ENCODE results near the gene C19orf12.
"Not testable (repeated sequence)": the region's sequence is repeated elsewhere in the genome, so short reads cannot be mapped to it uniquely, and the experiment has no call there.

The C19orf12 gene

DNA sequence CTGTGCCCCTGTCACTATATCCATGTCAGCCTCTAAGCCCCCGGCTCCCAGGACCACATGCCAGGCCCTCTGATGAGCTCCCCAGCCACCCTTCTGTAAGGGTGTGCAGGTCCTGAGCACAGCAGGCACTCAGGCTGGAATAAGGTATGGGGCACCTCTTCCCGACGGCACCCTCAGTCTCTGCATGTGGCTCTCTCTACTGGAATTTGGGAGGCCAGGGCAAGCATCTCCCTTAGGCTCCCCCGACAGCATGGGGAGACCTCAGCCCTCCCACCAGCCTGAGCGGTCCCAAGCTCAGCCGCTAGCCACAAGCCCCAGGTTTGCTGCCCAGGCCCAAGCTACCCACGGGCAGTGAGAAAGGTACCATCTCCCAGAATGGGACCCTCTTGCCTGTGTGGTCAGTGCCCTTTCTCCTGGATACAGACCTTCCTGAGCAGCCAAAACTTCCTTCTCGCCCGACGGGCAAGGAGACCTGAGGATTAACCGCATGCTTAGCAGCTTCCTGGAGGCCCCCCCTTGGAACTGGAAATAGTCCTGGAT, 22.5 kb upstream of the C19orf12 start:
- no peak overlapping the region for H3K4me3 ChIP-seq (ENCODE audit: low read depth, low read length)
- no peak for DNase-seq (ENCODE audit: low read depth)

DNA sequence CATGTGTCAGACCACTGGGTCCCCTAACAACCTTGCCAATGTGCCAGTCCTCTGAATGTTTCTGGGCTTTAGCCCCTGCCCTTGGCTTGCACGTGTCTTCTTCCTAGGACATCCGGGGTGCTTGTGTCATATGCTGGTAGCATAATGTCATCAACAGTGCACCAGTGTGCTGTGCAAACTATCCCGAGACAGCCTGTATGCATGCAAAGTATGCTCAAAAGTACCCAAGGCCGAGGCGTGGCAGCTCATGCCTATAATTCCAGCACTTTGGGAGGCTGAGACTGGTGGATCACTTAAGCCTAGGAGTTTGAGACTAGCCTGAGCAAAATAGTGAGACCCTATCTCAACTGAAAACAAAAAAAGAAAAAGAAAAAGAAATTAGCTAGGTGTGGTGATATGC, 20.8 kb upstream of the C19orf12 start:
- H3K4me3 ChIP-seq (ENCODE audit: low read depth, low read length) = no peak overlapping the region
- DNase-seq (ENCODE audit: low read depth) = no peak

DNA sequence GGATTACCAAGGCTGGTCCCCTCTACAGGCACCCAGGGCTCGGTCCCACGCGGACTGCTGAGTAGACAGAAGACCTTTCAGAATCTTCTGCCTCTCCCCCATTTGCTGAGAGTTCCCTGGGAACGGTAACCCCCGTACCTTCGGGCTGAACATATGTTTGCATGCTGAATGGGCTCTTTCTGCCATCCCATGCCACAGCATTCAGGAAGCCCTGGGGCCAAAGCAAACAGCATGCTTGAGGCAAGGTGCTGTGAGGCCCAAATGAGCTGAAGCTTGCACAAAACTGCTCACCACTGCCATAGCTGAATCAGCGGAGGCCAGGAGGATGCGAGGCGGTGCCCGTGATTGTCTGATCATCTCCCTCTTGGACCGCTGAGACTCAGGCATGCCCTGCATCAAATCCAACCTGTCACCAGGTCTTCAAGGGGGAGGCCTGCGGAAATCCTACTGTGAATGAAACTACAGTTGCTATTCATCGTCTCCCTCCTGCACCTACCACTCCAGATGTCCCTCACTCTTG, 16.3 kb upstream of the C19orf12 start:
- DNase-seq (ENCODE audit: low read depth) = no peak
- no peak overlapping the region for H3K4me3 ChIP-seq (ENCODE audit: low read depth, low read length)

DNA sequence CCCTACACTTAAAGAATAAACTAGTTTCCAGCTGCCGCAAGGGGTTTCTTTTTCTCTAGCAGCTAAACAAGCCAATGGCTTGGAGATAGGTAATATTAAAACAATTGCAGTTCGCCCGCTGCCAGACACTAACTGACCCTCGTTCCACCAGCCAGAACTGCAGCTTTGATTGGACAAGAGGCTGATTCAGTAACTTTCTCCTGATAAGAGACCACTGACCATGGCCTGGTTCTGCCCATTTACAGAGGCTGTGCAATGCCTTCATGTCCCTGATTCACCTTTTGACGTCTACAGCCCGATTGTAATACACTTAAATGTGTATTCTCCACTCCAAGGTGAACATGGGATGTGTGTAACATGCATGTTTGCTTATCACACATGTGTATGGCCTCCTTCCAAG, 12.8 kb upstream of the C19orf12 start:
- no peak overlapping the region for H3K4me3 ChIP-seq (ENCODE audit: low read depth, low read length)
- DNase-seq (ENCODE audit: low read depth) = no peak

DNA sequence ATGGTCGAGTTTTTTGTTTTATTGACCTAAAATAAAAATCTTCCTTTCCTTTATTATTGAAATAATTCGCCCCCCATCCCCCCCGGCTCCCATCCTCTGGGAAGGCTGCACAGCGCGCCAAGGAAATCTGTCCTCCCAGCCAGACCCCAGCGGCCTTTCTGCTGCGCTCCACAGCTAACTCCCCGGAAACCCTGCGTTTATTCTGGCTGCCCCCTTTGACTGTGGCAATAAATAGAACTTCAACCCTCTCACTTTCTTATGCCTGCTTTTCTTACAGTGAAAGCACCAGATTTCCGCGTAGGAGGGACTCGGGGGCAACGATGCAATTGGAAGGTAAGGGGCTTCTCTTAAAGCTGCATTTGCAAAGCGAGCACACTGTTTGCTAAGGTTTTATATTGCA, 9.7 kb upstream of the C19orf12 start:
- no peak for DNase-seq (ENCODE audit: low read depth)
- H3K4me3 ChIP-seq (ENCODE audit: low read depth, low read length) = peak overlapping the region; percentile 38

DNA sequence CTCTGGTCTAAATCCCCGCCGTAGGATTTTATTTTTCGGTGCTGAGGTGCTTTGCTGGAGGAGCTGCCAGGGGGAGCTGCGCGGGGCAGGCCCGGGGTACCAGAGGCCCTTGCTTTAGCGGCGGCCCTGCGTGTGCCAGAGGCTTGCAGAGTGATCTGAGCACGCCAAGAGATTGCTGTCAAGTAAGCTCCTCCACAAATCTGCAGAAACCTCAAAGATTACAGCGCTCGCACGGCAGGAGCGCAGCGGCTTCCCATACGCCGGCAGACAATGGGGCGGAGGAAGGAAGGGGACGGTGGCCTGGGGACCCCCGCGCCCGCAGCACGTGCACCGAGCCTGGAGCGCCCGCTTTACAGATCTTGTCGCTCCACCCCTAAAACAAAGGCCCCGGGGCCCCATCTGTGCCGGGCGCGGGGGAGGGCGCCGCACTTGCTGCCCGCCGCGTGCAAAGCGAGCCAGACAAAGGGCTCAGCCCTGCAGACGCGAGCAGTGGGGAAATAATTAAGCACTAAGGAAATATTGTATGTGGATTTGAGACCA, 9.1 kb upstream of the C19orf12 start:
- peak overlapping the region; percentile 38 for H3K4me3 ChIP-seq (ENCODE audit: low read depth, low read length)
- DNase-seq (ENCODE audit: low read depth) = no peak

DNA sequence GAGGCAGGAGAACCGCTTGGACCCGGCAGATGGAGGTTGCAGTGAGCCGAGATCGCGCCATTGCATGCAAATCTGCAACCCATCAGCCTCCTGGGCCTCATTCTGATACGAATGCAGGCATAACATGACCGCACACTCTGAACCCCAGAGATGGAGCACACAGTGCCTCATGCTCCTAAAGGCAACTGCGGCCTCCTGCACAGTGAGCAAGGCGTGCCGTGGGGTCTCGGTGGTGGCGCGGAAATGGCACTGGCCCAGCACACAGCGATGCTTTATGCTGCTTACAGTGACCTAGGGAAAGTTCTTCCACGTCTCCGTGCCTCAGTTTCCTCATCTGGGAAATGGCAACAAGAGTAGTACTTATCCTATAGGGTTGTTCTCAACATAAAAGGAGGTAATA, 2.0 kb upstream of the C19orf12 start:
- no peak for DNase-seq (ENCODE audit: low read depth)
- H3K4me3 ChIP-seq (ENCODE audit: low read depth, low read length) = no peak overlapping the region

DNA sequence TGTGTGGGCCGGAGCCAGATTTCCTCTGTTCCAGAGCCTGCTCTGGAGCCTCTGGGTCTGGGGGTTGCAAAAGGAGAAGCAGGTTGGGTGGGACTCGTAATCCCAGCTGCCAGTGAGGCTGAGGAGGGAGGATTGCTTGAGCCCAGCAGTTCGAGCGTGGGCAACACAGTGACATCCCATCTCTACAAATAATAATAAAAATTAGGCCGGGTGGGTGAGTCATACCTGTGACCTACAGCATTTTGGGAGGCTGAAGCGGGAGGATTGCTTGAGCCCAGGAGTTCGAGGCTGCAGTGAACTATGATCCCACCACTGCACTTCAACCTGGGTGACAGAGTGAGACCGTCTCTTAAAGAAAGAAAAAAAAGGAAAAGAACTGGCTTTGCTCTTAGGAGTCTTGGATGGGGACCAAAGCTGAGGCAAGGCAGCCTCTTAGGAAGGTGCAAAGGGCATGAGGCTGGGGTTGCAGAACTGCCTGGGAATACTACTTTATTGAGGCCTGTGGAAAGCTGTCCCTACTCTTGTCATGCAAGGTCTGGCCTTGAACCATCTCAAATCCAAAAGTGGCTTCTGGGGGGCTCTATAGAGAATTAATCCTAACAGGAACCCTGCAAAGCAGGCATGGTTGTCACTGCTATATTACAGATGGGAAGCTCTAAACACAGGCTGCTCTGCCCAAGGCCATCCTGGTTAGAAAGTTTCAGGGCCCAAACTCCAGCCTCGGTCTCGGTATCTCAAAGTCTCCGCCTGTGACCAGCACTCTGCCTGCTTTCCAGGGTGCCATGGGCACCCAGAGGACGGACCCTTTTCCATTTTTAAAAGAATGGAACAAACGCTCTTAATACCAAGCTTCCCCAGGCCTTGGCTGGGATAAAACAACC, 880 bp upstream of the C19orf12 start:
- H3K4me3 ChIP-seq (ENCODE audit: low read depth, low read length) = peak overlapping the region; percentile 91
- no peak for DNase-seq (ENCODE audit: low read depth)

DNA sequence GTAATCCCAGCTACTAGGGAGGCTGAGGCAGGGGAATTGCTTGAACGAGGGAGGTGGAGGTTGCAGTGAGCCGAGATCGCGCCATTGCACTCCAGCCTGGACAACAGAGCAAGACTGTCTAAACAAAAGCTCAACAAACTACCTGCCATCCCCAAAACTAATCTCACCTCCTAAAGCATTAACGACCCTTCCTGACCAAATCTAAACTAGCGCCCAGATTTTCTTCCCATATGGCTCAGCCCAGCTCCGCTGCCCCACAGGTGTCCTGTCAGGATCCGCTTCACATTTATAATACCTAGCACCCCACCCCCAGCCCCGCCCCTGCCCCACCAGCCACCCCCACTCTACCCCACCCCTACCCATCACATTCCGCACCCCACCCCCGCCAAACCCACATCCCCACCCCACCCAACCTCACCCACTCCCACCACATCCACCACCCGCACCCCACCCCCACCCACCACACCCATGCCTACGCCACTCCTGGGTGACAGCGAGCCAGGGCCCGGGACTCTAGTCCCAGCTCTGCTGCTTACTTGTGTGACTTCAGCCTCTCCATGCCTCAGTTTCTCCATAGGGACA, 599 bp downstream of the C19orf12 start:
- DNase-seq (ENCODE audit: low read depth) = no peak
- peak overlapping the region; percentile 91 for H3K4me3 ChIP-seq (ENCODE audit: low read depth, low read length)

DNA sequence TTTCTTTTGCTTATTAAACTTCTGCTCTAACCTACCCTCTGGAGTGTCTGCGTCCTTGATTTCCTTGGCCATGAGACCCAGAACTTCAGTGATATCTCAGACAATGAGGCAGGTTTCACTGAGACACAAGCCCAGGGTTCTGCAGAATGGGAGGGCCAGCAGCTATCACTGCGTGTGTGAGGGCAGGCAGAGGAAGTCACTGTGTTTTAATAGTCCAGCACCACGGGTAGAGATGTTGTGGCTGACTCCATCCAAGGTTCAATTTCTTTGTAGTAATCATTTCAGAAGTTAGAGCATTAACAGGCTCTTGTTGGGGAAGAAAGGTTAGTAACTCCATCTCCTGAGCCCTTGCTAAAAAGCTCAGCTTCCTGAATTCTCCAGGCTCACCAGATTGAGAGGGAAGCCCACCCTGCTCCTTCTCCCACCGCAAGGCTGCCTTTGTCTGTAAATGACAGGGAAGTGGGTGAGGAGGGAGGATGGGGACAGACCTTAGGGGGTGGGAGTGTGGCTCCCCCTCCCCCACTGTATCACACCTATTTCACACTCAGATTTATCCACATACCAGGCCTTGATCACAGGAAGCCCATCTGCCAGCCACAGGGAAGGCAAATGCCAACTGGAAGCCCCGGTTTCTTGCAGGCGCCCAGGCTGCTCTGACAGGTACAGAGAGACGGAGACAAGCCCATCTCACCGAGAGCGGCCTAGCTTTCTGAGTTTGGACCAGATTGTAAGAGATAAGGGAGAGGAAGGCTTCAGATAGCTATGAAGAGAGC, 2.1 kb downstream of the C19orf12 start:
- H3K4me3 ChIP-seq (ENCODE audit: low read depth, low read length) = no peak overlapping the region
- DNase-seq (ENCODE audit: low read depth) = no peak

DNA sequence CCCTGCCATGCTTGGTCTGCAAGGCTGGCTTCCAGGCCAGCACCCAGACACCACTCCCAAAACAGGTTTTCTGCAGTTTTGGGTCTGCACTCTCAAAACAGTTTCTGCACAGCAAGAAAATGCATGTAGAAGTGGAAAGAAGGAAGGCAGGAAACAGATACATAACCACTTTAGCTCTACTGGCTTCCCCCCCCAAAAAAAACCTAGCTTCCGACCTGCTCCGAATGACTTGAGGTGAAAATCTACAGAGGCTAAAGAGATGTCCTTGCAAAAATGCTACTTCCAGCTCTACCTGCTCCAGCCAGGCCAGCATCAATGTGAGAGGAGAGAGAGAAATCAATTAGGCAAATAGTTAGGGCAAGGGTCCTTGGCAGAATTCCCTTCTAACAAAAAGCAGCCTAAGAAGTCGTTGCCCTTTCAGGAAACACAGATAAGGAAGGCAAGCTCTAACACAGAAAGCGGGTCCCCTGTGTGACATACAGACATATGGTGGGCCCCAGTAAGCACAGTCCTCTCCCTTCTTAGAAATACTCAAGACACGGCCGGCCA, 3.4 kb downstream of the C19orf12 start:
- DNase-seq (ENCODE audit: low read depth) = no peak
- no peak overlapping the region for H3K4me3 ChIP-seq (ENCODE audit: low read depth, low read length)

DNA sequence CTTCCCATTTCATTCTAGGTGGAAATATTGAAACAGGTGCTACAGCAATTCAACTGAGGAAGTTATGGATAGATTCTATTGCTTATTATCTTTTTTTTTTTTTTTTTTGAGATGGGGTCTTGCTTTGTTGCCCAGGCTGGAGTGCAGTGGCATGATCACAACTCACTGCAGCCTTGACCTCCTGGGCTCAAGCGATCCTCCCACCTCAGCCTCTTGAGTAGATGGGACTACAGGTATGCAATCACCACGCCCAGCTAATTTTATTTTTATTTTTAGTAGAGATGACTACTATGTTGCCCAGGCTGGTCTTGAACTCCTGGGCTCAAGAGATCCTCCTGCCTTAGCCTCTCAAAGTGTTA, 5.6 kb downstream of the C19orf12 start:
- not testable (repeated sequence) for DNase-seq (ENCODE audit: low read depth); H3K4me3 ChIP-seq (ENCODE audit: low read depth, low read length)

DNA sequence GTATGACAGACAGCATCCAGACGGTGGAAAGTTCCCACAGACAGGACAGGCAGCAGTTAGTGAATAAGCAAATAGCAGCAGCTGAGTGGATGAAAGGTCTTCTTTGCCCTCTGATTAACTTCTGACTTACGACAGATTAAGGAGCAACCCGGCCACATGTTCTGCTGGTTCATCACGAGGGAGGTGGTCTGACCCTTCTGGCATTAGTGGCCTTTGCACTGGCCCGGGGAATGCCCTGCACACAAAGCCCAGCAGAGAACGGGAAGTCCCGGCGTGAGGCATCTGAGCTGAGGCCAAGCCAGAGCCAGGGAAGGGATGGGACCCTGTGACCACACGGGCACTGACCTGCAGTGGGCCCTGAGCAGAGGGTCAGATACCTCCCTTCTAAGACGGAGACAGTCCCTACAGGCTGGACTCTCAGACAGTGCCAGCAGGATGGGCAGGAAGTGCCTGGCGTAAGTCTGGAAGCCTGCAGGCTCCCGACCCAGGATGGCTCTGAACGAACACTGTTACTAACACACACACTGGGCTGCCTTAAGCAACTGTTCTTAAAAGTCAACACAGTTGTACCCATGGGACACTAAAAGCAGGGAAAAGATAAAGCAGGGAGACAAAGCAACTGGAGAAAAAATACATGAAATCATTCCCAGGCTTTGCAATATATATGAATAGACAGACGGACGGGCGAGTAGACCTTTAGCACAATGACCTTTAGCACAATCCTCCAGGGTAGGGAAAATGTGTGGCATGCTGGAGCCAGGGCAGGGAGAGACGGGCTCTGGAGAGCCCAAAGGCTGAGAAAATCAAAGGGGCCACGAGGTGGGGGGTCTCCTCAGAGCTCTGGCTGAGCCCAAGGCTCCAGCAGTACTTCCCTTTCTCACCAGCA, 6.3 kb downstream of the C19orf12 start:
- H3K4me3 ChIP-seq (ENCODE audit: low read depth, low read length) = no peak overlapping the region
- no peak for DNase-seq (ENCODE audit: low read depth)

DNA sequence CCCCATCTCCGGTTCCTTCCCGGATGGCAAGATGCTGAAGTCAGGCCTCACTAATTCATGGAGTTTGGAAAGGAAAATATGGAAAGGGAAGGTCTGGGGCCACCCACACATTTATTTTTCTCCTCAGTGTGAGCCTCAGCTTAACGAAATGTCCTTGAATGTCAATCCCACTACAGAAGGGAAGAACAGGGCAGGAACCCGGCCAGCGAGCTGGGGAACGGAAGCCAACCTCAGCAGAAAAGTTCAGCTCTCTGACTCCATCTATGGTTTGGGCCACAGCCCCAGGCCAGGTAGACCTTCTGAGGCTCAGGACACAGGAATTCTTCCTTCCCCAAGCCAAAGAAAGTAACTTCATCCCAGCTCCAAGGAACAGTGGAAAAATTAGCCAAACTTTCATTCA, 8.4 kb downstream of the C19orf12 start:
- no peak overlapping the region for H3K4me3 ChIP-seq (ENCODE audit: low read depth, low read length)
- no peak for DNase-seq (ENCODE audit: low read depth)

DNA sequence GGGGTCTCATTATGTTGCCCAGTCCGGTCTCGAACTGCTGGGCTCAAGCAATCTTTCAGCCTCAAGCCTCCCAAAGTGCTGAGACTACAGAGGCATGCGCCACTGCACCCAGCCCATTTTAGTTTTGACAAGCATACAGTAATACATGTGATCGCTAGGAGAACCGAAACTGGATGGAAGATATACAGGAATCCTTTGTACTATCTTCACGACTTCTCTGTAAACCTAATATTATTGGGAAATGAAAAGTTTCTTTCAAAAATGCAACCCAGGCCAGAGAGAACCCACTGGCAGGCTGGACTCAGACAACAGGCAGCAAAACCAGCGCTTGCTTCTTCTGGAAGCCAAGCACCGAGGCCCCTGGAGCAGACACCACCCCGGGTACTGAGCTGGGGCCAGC, 9.4 kb downstream of the C19orf12 start:
- no peak for DNase-seq (ENCODE audit: low read depth)
- H3K4me3 ChIP-seq (ENCODE audit: low read depth, low read length) = no peak overlapping the region

DNA sequence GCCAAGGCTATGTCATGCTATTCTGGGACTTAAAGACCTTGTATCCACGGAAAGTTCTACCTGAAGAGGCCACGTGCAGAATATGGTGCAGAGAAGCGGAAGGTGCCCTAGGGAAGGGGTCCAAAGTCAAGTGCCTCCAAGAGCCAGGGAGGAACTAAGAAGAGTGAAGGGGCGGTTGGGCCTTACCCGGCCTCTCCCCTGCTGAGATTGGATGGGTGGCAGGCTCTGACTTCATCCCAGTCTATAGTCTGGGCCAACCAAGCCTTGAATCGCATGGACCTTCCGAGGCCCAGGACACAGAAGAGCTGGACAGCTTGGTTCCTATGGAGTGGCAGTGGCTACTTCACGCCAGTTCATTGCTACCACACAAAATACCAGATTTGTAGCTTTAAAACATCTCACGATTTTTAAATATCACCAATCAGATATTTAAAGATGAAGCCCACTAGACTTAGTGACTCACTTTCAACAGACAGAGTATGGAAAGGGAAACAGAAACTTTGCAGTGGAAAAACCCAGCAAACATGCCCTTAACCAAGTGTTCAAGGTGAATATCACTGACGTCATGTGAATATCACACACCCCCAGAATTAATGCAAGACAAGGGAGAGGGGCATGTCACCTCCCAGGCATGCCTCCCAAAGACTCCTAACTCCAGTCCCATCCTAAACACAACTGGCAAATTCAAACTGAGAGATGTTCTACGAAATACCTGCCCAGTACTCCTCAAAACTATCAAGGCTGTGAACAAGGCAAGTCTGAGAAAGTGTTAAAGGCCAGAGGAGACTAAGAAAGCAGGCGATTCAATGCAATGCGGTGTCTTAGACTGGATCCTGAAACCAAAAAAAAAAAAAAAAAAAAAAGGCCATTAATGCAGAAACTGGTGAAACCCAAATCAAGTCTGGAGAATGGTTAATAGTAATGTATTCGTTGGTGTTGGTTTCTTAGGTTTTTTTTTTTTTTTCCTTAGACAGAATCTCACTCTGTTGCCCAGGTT, 10.2 kb downstream of the C19orf12 start:
- no peak for DNase-seq (ENCODE audit: low read depth)
- H3K4me3 ChIP-seq (ENCODE audit: low read depth, low read length) = no peak overlapping the region

DNA sequence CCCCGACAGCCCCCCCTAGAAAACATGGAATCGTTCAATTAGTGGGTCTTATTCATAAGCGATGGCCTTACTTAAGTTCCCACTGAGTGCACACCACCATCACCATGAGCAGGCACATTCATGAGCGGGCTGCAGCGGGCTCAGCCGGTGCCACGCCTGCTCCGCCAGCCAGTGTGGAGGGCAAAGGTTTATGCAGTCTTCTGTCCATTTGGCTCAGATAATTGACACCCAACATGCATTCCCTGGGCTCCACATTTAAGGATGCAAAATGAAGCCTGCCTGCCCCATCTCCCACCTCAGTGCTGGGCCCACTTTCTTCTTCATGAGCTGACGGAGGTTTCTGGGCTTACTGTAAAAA, 12.1 kb downstream of the C19orf12 start:
- H3K4me3 ChIP-seq (ENCODE audit: low read depth, low read length) = no peak overlapping the region
- no peak for DNase-seq (ENCODE audit: low read depth)
